H9 (cell line): ENCODE measurements around the gene SLC16A10. TPM values are rescaled to one million over a fixed set of nuclear protein-coding genes. Genes with fewer than 3 reads are reported as not detected.
A peak's percentile ranks its signal among the peaks of the same experiment; 100 is the strongest.

Source experiments
- DNase-seq: peaks from one replicate; pipeline ENCODE4 v3.0.0-alpha.2; 2017
- H2AFZ ChIP-seq: one replicate; pipeline ENCODE4 v1.6.1; 2013; ENCODE audit warnings: mild to moderate bottlenecking, low read length, control low read depth, moderate library complexity
- H2AK5ac ChIP-seq: 2 replicates; pipeline ENCODE4 v1.6.1; 2013; ENCODE audit warnings: low read length, control low read depth, mixed read lengths; ENCODE audit not compliant: insufficient read length
- H2BK120ac ChIP-seq: one replicate; pipeline ENCODE4 v1.6.1; 2013; ENCODE audit warnings: low read depth, mild to moderate bottlenecking, low read length, control low read depth, inconsistent platforms; ENCODE audit not compliant: poor library complexity, severe bottlenecking
- H2BK12ac ChIP-seq: 2 replicates; pipeline ENCODE4 v1.6.1; 2013; ENCODE audit warnings: low read length, control low read depth, mixed read lengths, low read depth; ENCODE audit not compliant: insufficient read length
- H2BK15ac ChIP-seq: 2 replicates; pipeline ENCODE4 v1.6.1; 2013; ENCODE audit warnings: low read depth, low read length, control low read depth
- H2BK20ac ChIP-seq: one replicate; pipeline ENCODE4 v1.6.1; 2013; ENCODE audit warnings: low read depth, mild to moderate bottlenecking, low read length, control low read depth, inconsistent platforms; ENCODE audit not compliant: poor library complexity, severe bottlenecking
- H2BK5ac ChIP-seq: 2 replicates; pipeline ENCODE4 v1.6.1; 2013; ENCODE audit warnings: low read length, control low read depth, mixed read lengths; ENCODE audit not compliant: insufficient read length
- H3K14ac ChIP-seq: 2 replicates; pipeline ENCODE4 v1.6.1; 2013; ENCODE audit warnings: low read length, control low read depth; ENCODE audit not compliant: insufficient read depth
- H3K18ac ChIP-seq: 2 replicates; pipeline ENCODE4 v1.6.1; 2013; ENCODE audit warnings: low read depth, mild to moderate bottlenecking, mixed read lengths, low read length, control low read depth; ENCODE audit not compliant: insufficient read length
- H3K23ac ChIP-seq: 2 replicates; pipeline ENCODE4 v1.6.1; 2013; ENCODE audit warnings: low read length, control low read depth, mixed read lengths, low read depth; ENCODE audit not compliant: insufficient read length
- H3K23me2 ChIP-seq: 2 replicates; pipeline ENCODE4 v1.6.1; 2013; ENCODE audit warnings: low read depth, mild to moderate bottlenecking, mixed read lengths, low read length, control low read depth; ENCODE audit not compliant: insufficient read length, poor library complexity, severe bottlenecking
- H3K27ac ChIP-seq: 2 replicates; pipeline ENCODE4 v1.5.1; 2013; ENCODE audit warnings: low read length, control low read depth, mixed read lengths, low read depth; ENCODE audit not compliant: insufficient read length
- H3K27me3 ChIP-seq: 2 replicates; pipeline ENCODE4 v1.6.1; 2013; ENCODE audit warnings: low read length, control low read depth, inconsistent platforms; ENCODE audit not compliant: insufficient read depth
- H3K4ac ChIP-seq: 2 replicates; pipeline ENCODE4 v1.6.1; 2013; ENCODE audit warnings: low read depth, mild to moderate bottlenecking, control low read depth, inconsistent platforms, low read length, moderate library complexity
- H3K4me1 ChIP-seq: 2 replicates; pipeline ENCODE4 v1.6.1; 2013; ENCODE audit warnings: low read length, control low read depth, inconsistent platforms; ENCODE audit not compliant: insufficient read depth
- H3K4me2 ChIP-seq: 2 replicates; pipeline ENCODE4 v1.6.1; 2013; ENCODE audit warnings: low read length, control low read depth, mixed read lengths; ENCODE audit not compliant: insufficient read length, insufficient read depth
- H3K56ac ChIP-seq: 2 replicates; pipeline ENCODE4 v1.6.1; 2013; ENCODE audit warnings: low read depth, mild to moderate bottlenecking, mixed read lengths, low read length, control low read depth; ENCODE audit not compliant: insufficient read length
- H3K79me1 ChIP-seq: 2 replicates; pipeline ENCODE4 v1.6.1; 2013; ENCODE audit warnings: low read depth, mild to moderate bottlenecking, moderate library complexity, low read length, control low read depth, inconsistent platforms; ENCODE audit not compliant: insufficient read depth, poor library complexity, severe bottlenecking
- H3K79me2 ChIP-seq: 2 replicates; pipeline ENCODE4 v1.6.1; 2013; ENCODE audit warnings: low read length, control low read depth, inconsistent platforms; ENCODE audit not compliant: insufficient read depth
- H3K9ac ChIP-seq: 2 replicates; pipeline ENCODE4 v1.6.1; 2013; ENCODE audit warnings: low read length, control low read depth, mixed read lengths; ENCODE audit not compliant: insufficient read length; ENCODE audit errors: extremely low read depth
- H3K9me3 ChIP-seq: one replicate; pipeline ENCODE4 v1.6.1; 2013; ENCODE audit warnings: low read depth, low read length, inconsistent platforms; ENCODE audit not compliant: control insufficient read depth
- H3T11ph ChIP-seq: one replicate; pipeline ENCODE4 v1.6.1; 2013; ENCODE audit warnings: mild to moderate bottlenecking, low read length, control low read depth, inconsistent platforms
- H4K20me1 ChIP-seq: one replicate; pipeline ENCODE4 v1.6.1; 2013; ENCODE audit not compliant: control insufficient read depth, insufficient read length, insufficient read depth
- H4K5ac ChIP-seq: 2 replicates; pipeline ENCODE4 v1.6.1; 2013; ENCODE audit warnings: low read depth, mild to moderate bottlenecking, mixed read lengths, low read length, control low read depth; ENCODE audit not compliant: insufficient read length
- H4K8ac ChIP-seq: replicated peaks from 2 replicates; pipeline ENCODE4 v1.6.1; 2013; ENCODE audit warnings: low read length, control low read depth, mixed read lengths, low read depth; ENCODE audit not compliant: insufficient read length
- H4K91ac ChIP-seq: 2 replicates; pipeline ENCODE4 v1.6.1; 2013; ENCODE audit warnings: low read depth, mild to moderate bottlenecking, moderate library complexity, mixed read lengths, low read length, control low read depth; ENCODE audit not compliant: insufficient read length
- H3K27ac Mint-ChIP-seq, 3 experiments: 2 replicates in 2 of 3; 3 replicates in 1 of 3; pipeline ENCODE4 v1.8.0; 2020 to 2021; ENCODE audit warnings: mixed read lengths in 3 of 3, mild to moderate bottlenecking in 1 of 3, moderate library complexity in 1 of 3
- H3K27me3 Mint-ChIP-seq: 2 replicates; pipeline ENCODE4 v1.8.0; 2021; ENCODE audit warnings: low read depth, mild to moderate bottlenecking, moderate library complexity, mixed read lengths
- H3K36me3 Mint-ChIP-seq, 3 experiments: 2 replicates in 2 of 3; 3 replicates in 1 of 3; pipeline ENCODE4 v1.8.0; 2020 to 2021; ENCODE audit warnings: low read depth in 3 of 3, mixed read lengths in 3 of 3; ENCODE audit not compliant: insufficient read depth in 1 of 3
- H3K4me1 Mint-ChIP-seq, 2 experiments: 2 replicates each; pipeline ENCODE4 v1.8.0; 2020; ENCODE audit warnings: mixed read lengths in 2 of 2
- H3K4me3 Mint-ChIP-seq, 2 experiments: 2 replicates in 1 of 2; 3 replicates in 1 of 2; pipeline ENCODE4 v1.8.0; 2020 to 2021; ENCODE audit warnings: mild to moderate bottlenecking in 2 of 2, mixed read lengths in 2 of 2, moderate library complexity in 1 of 2
- H3K9me3 Mint-ChIP-seq, 2 experiments: 2 replicates in 1 of 2; 3 replicates in 1 of 2; pipeline ENCODE4 v1.8.0; 2020; ENCODE audit warnings: mild to moderate bottlenecking in 2 of 2, mixed read lengths in 2 of 2, moderate library complexity in 1 of 2
- WGBS: extraction: QIAGEN DNeasy Blood & Tissue Kit; methylation state at CpG from one replicate; pipeline ENCODE4 v1.1.7; 2013; ENCODE audit warnings: missing lambda C conversion rate, low lambda C conversion rate, mixed read lengths; ENCODE audit not compliant: insufficient read length; ENCODE audit errors: extremely low coverage; 5-methylcytosine and 5-hydroxymethylcytosine counted together
- total RNA-seq: library from RNA; stranded (reverse); gene quantifications from 2 replicates; pipeline ENCODE4 v1.2.1, GENCODE V29; 2021
- TF ChIP-seq, protein P1 (sequence below): fragments of 200-600 bp; sonication (generic); conservative IDR thresholded peaks from 3 replicates; pipeline ENCODE4 v1.8.0; 2021; ENCODE audit warnings: antibody characterized with exemption, mild to moderate bottlenecking

Gene SLC16A10
- total RNA-seq, 1 experiment from 2014 or later = 11.4 TPM

DNA sequence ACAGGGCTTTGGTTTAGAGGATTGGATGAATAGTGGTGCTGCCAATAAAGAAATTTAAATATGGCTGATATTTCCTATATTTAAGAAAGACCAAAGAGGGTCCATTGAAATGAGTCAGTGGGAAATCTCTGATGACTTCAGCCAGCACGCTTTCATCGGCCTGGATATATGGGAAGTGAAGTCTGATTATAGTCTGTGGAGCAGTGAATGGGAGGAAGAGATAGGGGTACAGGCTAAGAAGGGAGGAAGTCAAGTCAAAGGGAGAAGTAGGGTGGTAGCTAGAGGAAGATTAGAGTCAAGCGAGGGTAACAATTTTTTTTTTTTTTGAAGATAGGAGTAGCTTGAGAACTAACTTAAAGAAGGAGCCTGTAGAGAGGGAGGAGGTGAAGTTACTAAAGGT is 22.7 kb downstream of the SLC16A10 start:
- Histone ChIP-seq H3K79me1 (no peaks in the 10 kb centered on the region), H3K27me3 (no peaks in the 10 kb centered on the region), H2BK12ac (no peak overlapping the region), H3K9me3 (peaks cover 5% of the 10 kb centered on the region), H2BK20ac (no peak overlapping the region), H2AFZ (no peak overlapping the region), H2AK5ac (no peak overlapping the region), H3K23ac (no peak overlapping the region), H3K4me2 (no peak overlapping the region), H3K4ac (no peak overlapping the region), H3K79me2 (no peaks in the 10 kb centered on the region), H3K56ac (no peak overlapping the region), H4K5ac (no peak overlapping the region), H3K9ac (no peak overlapping the region), H4K20me1 (no peaks in the 10 kb centered on the region), H3K14ac (no peak overlapping the region), H3K23me2 (no peaks in the 10 kb centered on the region), H4K91ac (no peak overlapping the region), H3K27ac (no peak overlapping the region), H4K8ac (no peak overlapping the region), H3T11ph (no peak overlapping the region), H2BK5ac (no peak overlapping the region), H2BK120ac (no peak overlapping the region), H2BK15ac (no peak overlapping the region), H3K4me1 (peaks cover 2% of the 10 kb centered on the region; the same call in 1 of the 2 replicates), H3K18ac (no peak overlapping the region)
- Mint-ChIP-seq H3K27ac (0 out of 7 replicates have a peak overlapping the region, but pooled peaks of 1 of the 3 experiments have one; percentile 2), H3K4me3 (no peak overlapping the region), H3K36me3 (peaks cover 7 to 15% (median 10%) of the 10 kb centered on the region in 3 experiments; a peak in 6 of 7 replicates), H3K27me3 (no peaks in the 10 kb centered on the region), H3K9me3 (peaks cover 10 to 11% of the 10 kb centered on the region in 2 experiments), H3K4me1 (peaks cover 10 to 14% of the 10 kb centered on the region in 2 experiments)
- DNase-seq = no peak
- no CpG with 5 or more reads among the region's 3 CpGs for WGBS
- TF ChIP-seq, protein P1, sequence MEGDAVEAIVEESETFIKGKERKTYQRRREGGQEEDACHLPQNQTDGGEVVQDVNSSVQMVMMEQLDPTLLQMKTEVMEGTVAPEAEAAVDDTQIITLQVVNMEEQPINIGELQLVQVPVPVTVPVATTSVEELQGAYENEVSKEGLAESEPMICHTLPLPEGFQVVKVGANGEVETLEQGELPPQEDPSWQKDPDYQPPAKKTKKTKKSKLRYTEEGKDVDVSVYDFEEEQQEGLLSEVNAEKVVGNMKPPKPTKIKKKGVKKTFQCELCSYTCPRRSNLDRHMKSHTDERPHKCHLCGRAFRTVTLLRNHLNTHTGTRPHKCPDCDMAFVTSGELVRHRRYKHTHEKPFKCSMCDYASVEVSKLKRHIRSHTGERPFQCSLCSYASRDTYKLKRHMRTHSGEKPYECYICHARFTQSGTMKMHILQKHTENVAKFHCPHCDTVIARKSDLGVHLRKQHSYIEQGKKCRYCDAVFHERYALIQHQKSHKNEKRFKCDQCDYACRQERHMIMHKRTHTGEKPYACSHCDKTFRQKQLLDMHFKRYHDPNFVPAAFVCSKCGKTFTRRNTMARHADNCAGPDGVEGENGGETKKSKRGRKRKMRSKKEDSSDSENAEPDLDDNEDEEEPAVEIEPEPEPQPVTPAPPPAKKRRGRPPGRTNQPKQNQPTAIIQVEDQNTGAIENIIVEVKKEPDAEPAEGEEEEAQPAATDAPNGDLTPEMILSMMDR = no peak
